Transverse colon (tissue), 4 donors: ENCODE data around the gene NUMA1. TPM values are rescaled to one million over a fixed set of nuclear protein-coding genes. Genes with fewer than 3 reads are reported as not detected.

ENCODE experiments used
- DNase-seq: peaks from one replicate; pipeline ENCODE4 v3.0.0-alpha.2; 2019
- H3K27ac ChIP-seq, 4 donors: fragments of 200-600 bp; sonication (generic); 2 replicates each; pipeline ENCODE4 v1.5.1; 2016 to 2018; ENCODE audit warnings: inconsistent platforms in 4 of 4
- H3K27me3 ChIP-seq: fragments of 200-600 bp; sonication (generic); 2 replicates; pipeline ENCODE4 v1.5.1; 2017; ENCODE audit warnings: inconsistent platforms
- H3K36me3 ChIP-seq, 4 donors: fragments of 200-600 bp; sonication (generic); 2 replicates each; pipeline ENCODE4 v1.5.1; 2017 to 2019; ENCODE audit warnings: inconsistent platforms in 4 of 4
- H3K4me1 ChIP-seq, 4 donors: fragments of 200-600 bp; sonication (generic); 2 replicates each; pipeline ENCODE4 v1.5.1; 2017 to 2020; ENCODE audit warnings: inconsistent platforms in 4 of 4
- H3K4me3 ChIP-seq, 4 donors: fragments of 200-600 bp; sonication (generic); 1 replicate in 1 of 4; 2 replicates in 3 of 4; pipeline versions ENCODE4 v1.5.1 to v1.6.1; 2017 to 2019; ENCODE audit warnings: inconsistent platforms in 4 of 4
- H3K9me3 ChIP-seq, 2 donors: fragments of 200-600 bp; sonication (generic); 2 replicates each; pipeline ENCODE4 v1.5.1; 2017 to 2019; ENCODE audit warnings: inconsistent platforms in 2 of 2
- CTCF ChIP-seq, 5 experiments: fragments of 200-600 bp in 3 of 5; fragments of 450-650 bp in 2 of 5; sonication (generic) in 3 of 5; IDR thresholded peaks; 1 replicate in 2 of 5; 2 replicates in 3 of 5; pipeline ENCODE4 v1.5.1; 2016 to 2017; ENCODE audit warnings: antibody characterized with exemption in 5 of 5, inconsistent platforms in 3 of 5, mild to moderate bottlenecking in 2 of 5, moderate library complexity in 1 of 5
- EP300 ChIP-seq: sonication (generic); formaldehyde crosslinking; IDR thresholded peaks from one replicate; pipeline ENCODE4 v1.6.1; 2017; ENCODE audit warnings: antibody characterized with exemption, low read depth
- POLR2A ChIP-seq: fragments of 450-650 bp; IDR thresholded peaks from one replicate; pipeline ENCODE4 v1.6.1; 2016; ENCODE audit warnings: antibody characterized with exemption, mild to moderate bottlenecking, moderate library complexity
- POLR2AphosphoS5 ChIP-seq, 3 donors: sonication (generic); formaldehyde crosslinking; IDR thresholded peaks; one replicate each; pipeline ENCODE4 v1.6.1; 2016; ENCODE audit warnings: antibody characterized with exemption in 3 of 3
- WGBS, 2 donors: methylation state at CpG; one replicate each; pipeline ENCODE4 v1.1.5; 2018; ENCODE audit warnings: low coverage in 1 of 2; 5-methylcytosine and 5-hydroxymethylcytosine counted together
- in situ Hi-C, 4 donors: fragments of 200-750 bp; cut with MboI; loops; one replicate each; pipeline versions ENCODE4 v1.15.0 to v1.15.1; 2017; ENCODE audit warnings: low sequenced_read_pairs in 3 of 4, low pct_ligation_motif_present in 1 of 4, low pct_unique_long_range_greater_than_20kb in 1 of 4
- intact Hi-C: fragments of 100-400 bp; cut with DNase I; formaldehyde crosslinking; loops from one replicate; pipeline ENCODE4 v1.15.1; 2023; ENCODE audit warnings: low total_unique reads
- total RNA-seq, 4 donors: library from RNA; depleted of rRNA; stranded (reverse); fragments of >200 nt; gene quantifications; one replicate each; pipeline ENCODE4 v1.1.0, GENCODE V29; 2016

The NUMA1 gene
- total RNA-seq, 4 donors from 2014 or later: 323 to 520 (median 419) TPM

GRCh38 chr11:72042064-72042745, 38.1 kb downstream of the NUMA1 start:
- TF ChIP-seq CTCF (IDR thresholded peaks at IDR 0.05) (no peak), POLR2A (no peak), POLR2AphosphoS5 (IDR thresholded peaks at IDR 0.05) (no peak), EP300 (no peak)
- H3K27me3 ChIP-seq: no peaks in the 10 kb centered on the region
- H3K4me1 ChIP-seq: peaks cover 21 to 55% (median 44%) of the 10 kb centered on the region in 4 donors
- H3K27ac ChIP-seq: peak overlapping the region; percentile 90 to 97 (median 94)
- DNase-seq: no peak
- H3K9me3 ChIP-seq: no peaks in the 10 kb centered on the region
- H3K36me3 ChIP-seq: no peaks in the 10 kb centered on the region
- peak overlapping the region; percentile 40 to 61 (median 49) for H3K4me3 ChIP-seq
- in situ Hi-C loops (no loop called here), intact Hi-C loops (no loop called here)
- WGBS, 2 donors: 17 to 25% methylated on average over 2 to 5 of the region's 5 CpGs

GRCh38 chr11:72041364-72042063, 38.8 kb downstream of the NUMA1 start:
- H3K4me3 ChIP-seq: peak overlapping the region; percentile 40 to 61 (median 49)
- peak; percentile 28 to 83 (median 78) for TF ChIP-seq POLR2AphosphoS5 (IDR thresholded peaks at IDR 0.05)
- no peak for TF ChIP-seq CTCF (IDR thresholded peaks at IDR 0.05)
- no peak for TF ChIP-seq EP300
- peak; percentile 73 for TF ChIP-seq POLR2A
- intact Hi-C loops: loop anchor here (2.0 kb wide), 1 partner anchor 39 kb away; the partner anchor contains the start of genes LRRC51 and NUMA1
- no peaks in the 10 kb centered on the region for H3K9me3 ChIP-seq
- H3K4me1 ChIP-seq: peaks cover 26 to 62% (median 50%) of the 10 kb centered on the region in 4 donors
- in situ Hi-C loops: no loop called here
- peak; percentile 70 for DNase-seq
- 0 to 11% methylated on average over 2 to 21 of the region's 23 CpGs for WGBS, 2 donors
- H3K27me3 ChIP-seq: no peaks in the 10 kb centered on the region
- H3K27ac ChIP-seq: peak overlapping the region; percentile 90 to 97 (median 94)
- no peaks in the 10 kb centered on the region for H3K36me3 ChIP-seq

- Histone ChIP-seq H3K9me3 (no peaks in the 10 kb centered on the region), H3K36me3 (peaks cover 0 to 3% (median under 1%) of the 10 kb centered on the region in 4 donors), H3K4me1 (peaks cover 31 to 66% (median 53%) of the 10 kb centered on the region in 4 donors), H3K27ac (peak overlapping the region; percentile 90 to 97 (median 94)), H3K4me3 (peak overlapping the region; percentile 40 to 61 (median 49)), H3K27me3 (no peaks in the 10 kb centered on the region)
- intact Hi-C loops: loop anchor here (2.0 kb wide), 1 partner anchor 40 kb away; the partner anchor contains the start of genes LRRC51 and NUMA1
- in situ Hi-C loops: no loop called here
- peak; percentile 95 for DNase-seq
- TF ChIP-seq POLR2AphosphoS5 (IDR thresholded peaks at IDR 0.05) (peak; percentile 80 to 90 (median 84)), POLR2A (peak; percentile 52), EP300 (no peak)
- 1 to 2% methylated on average over 13 to 23 of the region's 23 CpGs for WGBS, 2 donors
Measured at GRCh38 chr11:72040491-72041363, 39.6 kb downstream of the NUMA1 start.

GRCh38 chr11:72039856-72040401, 40.4 kb downstream of the NUMA1 start:
- no peak for TF ChIP-seq EP300
- in situ Hi-C loops: loop anchor here in 1 of 4 donors (5.0 kb wide), 1 partner anchor 37 kb away; no protein-coding TSS in a partner anchor
- peak overlapping the region; percentile 40 to 61 (median 49) for H3K4me3 ChIP-seq
- peaks cover 0 to 11% (median 4%) of the 10 kb centered on the region in 4 donors for H3K36me3 ChIP-seq
- peak overlapping the region; percentile 90 to 97 (median 94) for H3K27ac ChIP-seq
- H3K9me3 ChIP-seq: no peaks in the 10 kb centered on the region
- intact Hi-C loops: loop anchor here (2.0 kb wide), 1 partner anchor 41 kb away; the partner anchor contains the start of genes LRRC51 and NUMA1
- WGBS, 2 donors: 14% methylated on average over 6 of the region's 6 CpGs; no CpG with 5 or more reads in 1 of the 2 donors
- H3K27me3 ChIP-seq: no peaks in the 10 kb centered on the region
- peak; percentile 41 for DNase-seq
- peaks cover 31 to 68% (median 53%) of the 10 kb centered on the region in 4 donors for H3K4me1 ChIP-seq
